GM12878 (cell line): ENCODE measurements around the gene GALNT16.

ENCODE experiments used
- E4F1 ChIP-seq: fragments of 450-650 bp; IDR thresholded peaks from 2 replicates; pipeline ENCODE4 v1.6.1; 2018; ENCODE audit warnings: borderline replicate concordance, mild to moderate bottlenecking; ENCODE audit not compliant: partially characterized antibody
- EZH2 ChIP-seq: IDR thresholded peaks from 2 replicates; pipeline ENCODE4 v1.6.1; 2012; ENCODE audit warnings: low read depth, mild to moderate bottlenecking, control low read depth, inconsistent platforms, low read length, borderline replicate concordance; ENCODE audit not compliant: control insufficient read depth
- HDAC2 ChIP-seq: fragments of 200-600 bp; sonication (generic); IDR thresholded peaks from 2 replicates; pipeline ENCODE4 v1.6.1; 2017
- IRF4 ChIP-seq: IDR thresholded peaks from 2 replicates; pipeline ENCODE4 v1.6.1; 2011; ENCODE audit warnings: low read depth, low read length
- MXI1 ChIP-seq: fragments of 150-350 bp; IDR thresholded peaks from 2 replicates; pipeline ENCODE4 v1.6.1; 2011; ENCODE audit warnings: low read depth, mild to moderate bottlenecking, inconsistent platforms, low read length, improper control_type of control experiment
- POLR2AphosphoS5 ChIP-seq: IDR thresholded peaks from 2 replicates; pipeline ENCODE4 v1.6.1; 2011; ENCODE audit warnings: mild to moderate bottlenecking, low read length, inconsistent platforms
- TCF12 ChIP-seq: IDR thresholded peaks from 2 replicates; pipeline ENCODE4 v1.6.1; 2011; ENCODE audit warnings: low read depth, mild to moderate bottlenecking, low read length
- TF ChIP-seq, protein P1 (sequence below), 3 experiments: IDR thresholded peaks in 2 of 3; conservative IDR thresholded peaks in 1 of 3; 2 replicates each; pipeline ENCODE4 v1.5.1; 2011; ENCODE audit warnings: low read depth in 3 of 3, low read length in 3 of 3, mild to moderate bottlenecking in 3 of 3, control low read depth in 2 of 3, moderate library complexity in 2 of 3, inconsistent platforms in 1 of 3, mixed read lengths in 1 of 3; ENCODE audit not compliant: control insufficient read depth in 2 of 3, insufficient read depth in 1 of 3; ENCODE audit errors: extremely low read depth in 1 of 3

DNA sequence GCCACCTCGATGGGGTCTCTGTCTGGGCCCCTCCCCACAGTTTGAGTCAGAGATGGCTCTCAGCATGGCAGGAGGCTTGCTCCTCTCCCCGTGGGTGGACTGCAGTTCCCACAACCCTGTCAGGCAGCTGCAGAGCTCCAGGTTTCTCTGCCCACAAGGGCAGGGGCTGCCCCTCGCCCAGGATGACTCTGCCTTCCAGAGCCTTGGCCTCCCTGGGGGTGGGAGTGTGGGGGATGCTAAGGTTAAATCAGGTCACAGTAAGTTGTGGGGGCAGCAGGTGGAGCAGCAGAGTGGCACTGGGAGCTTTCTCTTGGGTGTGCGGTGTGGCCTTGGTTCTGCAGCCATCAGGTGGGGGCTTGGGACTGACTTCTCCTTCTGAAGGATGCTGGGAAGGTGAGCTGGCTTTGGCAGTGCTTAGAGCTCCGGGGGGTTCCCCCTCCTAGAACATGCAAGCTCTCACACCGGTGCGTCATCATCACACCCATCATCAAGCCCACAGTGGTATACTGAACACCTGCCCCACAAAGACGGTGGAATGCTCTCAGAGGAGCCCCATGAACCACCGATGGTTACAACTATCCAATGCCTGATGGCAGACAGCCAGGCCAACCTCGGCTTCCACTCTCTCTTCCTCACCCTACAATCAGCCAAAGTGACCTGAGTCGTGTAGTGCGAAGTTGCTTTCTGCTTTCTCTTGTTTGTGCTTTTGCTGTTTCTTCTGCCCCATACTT, 98.4 kb downstream of the GALNT16 start:
- TF ChIP-seq E4F1 (no peak), POLR2AphosphoS5 (no peak), MXI1 (no peak), EZH2 (no peak), TCF12 (peak; percentile 71; the same call in 1 of the 2 replicates), IRF4 (no peak), HDAC2 (no peak)
- TF ChIP-seq, protein P1, sequence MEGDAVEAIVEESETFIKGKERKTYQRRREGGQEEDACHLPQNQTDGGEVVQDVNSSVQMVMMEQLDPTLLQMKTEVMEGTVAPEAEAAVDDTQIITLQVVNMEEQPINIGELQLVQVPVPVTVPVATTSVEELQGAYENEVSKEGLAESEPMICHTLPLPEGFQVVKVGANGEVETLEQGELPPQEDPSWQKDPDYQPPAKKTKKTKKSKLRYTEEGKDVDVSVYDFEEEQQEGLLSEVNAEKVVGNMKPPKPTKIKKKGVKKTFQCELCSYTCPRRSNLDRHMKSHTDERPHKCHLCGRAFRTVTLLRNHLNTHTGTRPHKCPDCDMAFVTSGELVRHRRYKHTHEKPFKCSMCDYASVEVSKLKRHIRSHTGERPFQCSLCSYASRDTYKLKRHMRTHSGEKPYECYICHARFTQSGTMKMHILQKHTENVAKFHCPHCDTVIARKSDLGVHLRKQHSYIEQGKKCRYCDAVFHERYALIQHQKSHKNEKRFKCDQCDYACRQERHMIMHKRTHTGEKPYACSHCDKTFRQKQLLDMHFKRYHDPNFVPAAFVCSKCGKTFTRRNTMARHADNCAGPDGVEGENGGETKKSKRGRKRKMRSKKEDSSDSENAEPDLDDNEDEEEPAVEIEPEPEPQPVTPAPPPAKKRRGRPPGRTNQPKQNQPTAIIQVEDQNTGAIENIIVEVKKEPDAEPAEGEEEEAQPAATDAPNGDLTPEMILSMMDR (IDR thresholded peaks at IDR 0.05 in 2 of 3, conservative IDR thresholded peaks at IDR 0.05 in 1 of 3; ENCODE audit: control insufficient read depth in 2 of 3, extremely low read depth in 1 of 3, insufficient read depth in 1 of 3, low read depth in 3 of 3, low read length in 3 of 3): no peak
